ENCODE measurements around the gene IL17RA. TPM values are rescaled to one million over a fixed set of nuclear protein-coding genes. Genes with fewer than 3 reads are reported as not detected.

Gene IL17RA
- total RNA-seq, 4 donors from 2014 or later: 18.4 to 51.3 (median 32.9) TPM

- intact Hi-C loops (cut with DNase I; ENCODE audit: low total_unique reads): no loop called here
- no peak overlapping the region for H3K4me3 ChIP-seq
- H3K9me3 ChIP-seq: no peaks in the 10 kb centered on the region
- DNase-seq: no peak
- H3K27me3 ChIP-seq: no peaks in the 10 kb centered on the region
- no peaks in the 10 kb centered on the region for H3K4me1 ChIP-seq
- TF ChIP-seq EP300 (IDR thresholded peaks at IDR 0.05; ENCODE audit: low read depth): no peak
- TF ChIP-seq CTCF (IDR thresholded peaks at IDR 0.05): no peak
- TF ChIP-seq POLR2A (IDR thresholded peaks at IDR 0.05): no peak
- no peak for TF ChIP-seq POLR2AphosphoS5 (IDR thresholded peaks at IDR 0.05)
- in situ Hi-C loops (cut with MboI; ENCODE audit: low pct_ligation_motif_present in 1 of 4, low pct_unique_long_range_greater_than_20kb in 1 of 4, low sequenced_read_pairs in 3 of 4): loop anchor here in 3 of 4 donors (5.0 to 10.0 kb wide), 3 partner anchors 98 to 428 kb away; no protein-coding TSS in a partner anchor
- H3K36me3 ChIP-seq: no peaks in the 10 kb centered on the region
- H3K27ac ChIP-seq: no peak overlapping the region
Observed at GRCh38 chr22:17077255-17077654, 7.5 kb upstream of the IL17RA start.

- in situ Hi-C loops (cut with MboI; ENCODE audit: low pct_ligation_motif_present in 1 of 4, low pct_unique_long_range_greater_than_20kb in 1 of 4, low sequenced_read_pairs in 3 of 4): loop anchor here in 3 of 4 donors (5.0 to 10.0 kb wide), 3 partner anchors 95 to 425 kb away; no protein-coding TSS in a partner anchor
Observed at GRCh38 chr22:17079572-17079971, 5.2 kb upstream of the IL17RA start.

GRCh38 chr22:17083255-17083654 is 1.5 kb upstream of the IL17RA start:
- Histone ChIP-seq H3K36me3 (no peaks in the 10 kb centered on the region), H3K27me3 (no peaks in the 10 kb centered on the region), H3K27ac (no peak overlapping the region), H3K4me1 (peaks cover 0 to 29% (median 18%) of the 10 kb centered on the region in 4 donors), H3K4me3 (no peak overlapping the region), H3K9me3 (no peaks in the 10 kb centered on the region)
- no peak for TF ChIP-seq EP300 (IDR thresholded peaks at IDR 0.05; ENCODE audit: low read depth)
- TF ChIP-seq POLR2AphosphoS5 (IDR thresholded peaks at IDR 0.05): no peak
- no peak for TF ChIP-seq CTCF (IDR thresholded peaks at IDR 0.05)
- TF ChIP-seq POLR2A (IDR thresholded peaks at IDR 0.05): no peak
- 97% methylated on average over 5 of the region's 5 CpGs; no CpG with 5 or more reads in 1 of the 2 donors for WGBS, 2 donors (ENCODE audit: low coverage in 1 of 2)
- in situ Hi-C loops (cut with MboI; ENCODE audit: low pct_ligation_motif_present in 1 of 4, low pct_unique_long_range_greater_than_20kb in 1 of 4, low sequenced_read_pairs in 3 of 4): no loop called here
- DNase-seq: no peak
- intact Hi-C loops (cut with DNase I; ENCODE audit: low total_unique reads): no loop called here

More at GRCh38 chr22:17079572-17079971, 5.2 kb upstream of the IL17RA start:
- Histone ChIP-seq H3K27me3 (no peaks in the 10 kb centered on the region), H3K4me3 (no peak overlapping the region), H3K27ac (no peak overlapping the region), H3K9me3 (no peaks in the 10 kb centered on the region), H3K36me3 (no peaks in the 10 kb centered on the region), H3K4me1 (peaks cover 0 to 6% (median 0%) of the 10 kb centered on the region in 4 donors)
- TF ChIP-seq POLR2AphosphoS5 (IDR thresholded peaks at IDR 0.05) (no peak), CTCF (IDR thresholded peaks at IDR 0.05) (no peak), POLR2A (IDR thresholded peaks at IDR 0.05) (no peak), EP300 (IDR thresholded peaks at IDR 0.05; ENCODE audit: low read depth) (no peak)
- intact Hi-C loops (cut with DNase I; ENCODE audit: low total_unique reads): no loop called here
- 71 to 85% methylated on average over 4 of the region's 4 CpGs for WGBS, 2 donors (ENCODE audit: low coverage in 1 of 2)
- no peak for DNase-seq

GRCh38 chr22:17083811-17084441 is 874 bp upstream of the IL17RA start:
- H3K9me3 ChIP-seq: no peaks in the 10 kb centered on the region
- peak overlapping the region in 3 of 4 donors; percentile 83 to 92 (median 90) for H3K4me3 ChIP-seq
- peak overlapping the region; percentile 91 to 97 (median 93) for H3K27ac ChIP-seq
- H3K27me3 ChIP-seq: no peaks in the 10 kb centered on the region
- in situ Hi-C loops (cut with MboI; ENCODE audit: low pct_ligation_motif_present in 1 of 4, low pct_unique_long_range_greater_than_20kb in 1 of 4, low sequenced_read_pairs in 3 of 4) (no loop called here), intact Hi-C loops (cut with DNase I; ENCODE audit: low total_unique reads) (no loop called here)
- no peak for DNase-seq
- 92 to 100% methylated on average over 5 to 33 of the region's 33 CpGs for WGBS, 2 donors (ENCODE audit: low coverage in 1 of 2)
- H3K4me1 ChIP-seq: peaks cover 0 to 29% (median 18%) of the 10 kb centered on the region in 4 donors
- H3K36me3 ChIP-seq: no peaks in the 10 kb centered on the region
- TF ChIP-seq POLR2AphosphoS5 (IDR thresholded peaks at IDR 0.05): no peak
- TF ChIP-seq POLR2A (IDR thresholded peaks at IDR 0.05): no peak
- no peak for TF ChIP-seq EP300 (IDR thresholded peaks at IDR 0.05; ENCODE audit: low read depth)
- no peak for TF ChIP-seq CTCF (IDR thresholded peaks at IDR 0.05)
